Neuron (in vitro differentiated cells): ENCODE measurements around the gene DCD.

ENCODE experiments used
- H2AFZ ChIP-seq: one replicate; pipeline ENCODE4 v1.6.1; 2013; ENCODE audit warnings: low read depth, mild to moderate bottlenecking, inconsistent platforms, low read length, moderate library complexity
- H3K27me3 ChIP-seq: one replicate; pipeline ENCODE4 v1.6.1; 2013; ENCODE audit warnings: low read length; ENCODE audit not compliant: insufficient read depth
- H3K36me3 ChIP-seq: one replicate; pipeline ENCODE4 v1.6.1; 2013; ENCODE audit warnings: low read length; ENCODE audit not compliant: insufficient read depth
- H3K4me1 ChIP-seq: one replicate; pipeline ENCODE4 v1.6.1; 2013; ENCODE audit warnings: low read length; ENCODE audit not compliant: insufficient read depth
- H3K4me3 ChIP-seq: 2 replicates; pipeline ENCODE4 v1.5.1; 2013; ENCODE audit warnings: mild to moderate bottlenecking, low read length, moderate library complexity
- H3K9me3 ChIP-seq: one replicate; pipeline ENCODE4 v1.6.1; 2013; ENCODE audit warnings: low read length

The DCD gene

GRCh38 chr12:54612225-54612750 lies 35.9 kb downstream of the DCD start:
- H3K36me3 ChIP-seq, result no peaks in the 10 kb centered on the region
- H3K4me1 ChIP-seq, result no peaks in the 10 kb centered on the region
- H3K4me3 ChIP-seq, result no peak overlapping the region
- H3K9me3 ChIP-seq, result no peaks in the 10 kb centered on the region
- no peak overlapping the region for H2AFZ ChIP-seq
- H3K27me3 ChIP-seq, result no peaks in the 10 kb centered on the region

GRCh38 chr12:54611715-54612149 lies 36.4 kb downstream of the DCD start:
- no peaks in the 10 kb centered on the region for H3K27me3 ChIP-seq
- H3K4me3 ChIP-seq, result no peak overlapping the region
- H3K36me3 ChIP-seq, result no peaks in the 10 kb centered on the region
- no peaks in the 10 kb centered on the region for H3K4me1 ChIP-seq
- H2AFZ ChIP-seq, result no peak overlapping the region
- no peaks in the 10 kb centered on the region for H3K9me3 ChIP-seq

- Histone ChIP-seq H2AFZ (no peak overlapping the region), H3K27me3 (no peaks in the 10 kb centered on the region)
Observed at GRCh38 chr12:54608769-54609168, 39.4 kb downstream of the DCD start.

GRCh38 chr12:54608156-54608555 lies 40.0 kb downstream of the DCD start:
- Histone ChIP-seq H3K36me3 (no peaks in the 10 kb centered on the region), H3K27me3 (no peaks in the 10 kb centered on the region), H3K9me3 (no peaks in the 10 kb centered on the region), H2AFZ (no peak overlapping the region), H3K4me1 (no peaks in the 10 kb centered on the region), H3K4me3 (no peak overlapping the region)

More at GRCh38 chr12:54608769-54609168, 39.4 kb downstream of the DCD start:
- H3K4me1 ChIP-seq, result no peaks in the 10 kb centered on the region
- H3K9me3 ChIP-seq, result no peaks in the 10 kb centered on the region
- H3K36me3 ChIP-seq, result no peaks in the 10 kb centered on the region
- H3K4me3 ChIP-seq, result no peak overlapping the region

- Histone ChIP-seq H3K9me3 (no peaks in the 10 kb centered on the region), H3K27me3 (no peaks in the 10 kb centered on the region), H2AFZ (no peak overlapping the region), H3K4me3 (no peak overlapping the region), H3K4me1 (no peaks in the 10 kb centered on the region), H3K36me3 (no peaks in the 10 kb centered on the region)
Observed at GRCh38 chr12:54606556-54606955, 41.6 kb downstream of the DCD start.

GRCh38 chr12:54605138-54605970 lies 42.8 kb downstream of the DCD start:
- Histone ChIP-seq H3K27me3 (no peaks in the 10 kb centered on the region), H2AFZ (no peak overlapping the region), H3K9me3 (no peaks in the 10 kb centered on the region), H3K4me1 (no peaks in the 10 kb centered on the region), H3K4me3 (no peak overlapping the region), H3K36me3 (no peaks in the 10 kb centered on the region)

- H2AFZ ChIP-seq, result no peak overlapping the region
- H3K36me3 ChIP-seq, result no peaks in the 10 kb centered on the region
- no peak overlapping the region for H3K4me3 ChIP-seq
- H3K9me3 ChIP-seq, result no peaks in the 10 kb centered on the region
- H3K4me1 ChIP-seq, result no peaks in the 10 kb centered on the region
- no peaks in the 10 kb centered on the region for H3K27me3 ChIP-seq
Observed at GRCh38 chr12:54604436-54604835, 43.7 kb downstream of the DCD start.

- Histone ChIP-seq H2AFZ (no peak overlapping the region), H3K36me3 (no peaks in the 10 kb centered on the region), H3K9me3 (no peaks in the 10 kb centered on the region), H3K27me3 (no peaks in the 10 kb centered on the region), H3K4me3 (no peak overlapping the region), H3K4me1 (no peaks in the 10 kb centered on the region)
Observed at GRCh38 chr12:54603872-54604271, 44.3 kb downstream of the DCD start.

- Histone ChIP-seq H3K36me3 (no peaks in the 10 kb centered on the region), H3K4me1 (no peaks in the 10 kb centered on the region), H3K4me3 (no peak overlapping the region), H3K9me3 (no peaks in the 10 kb centered on the region), H2AFZ (no peak overlapping the region), H3K27me3 (no peaks in the 10 kb centered on the region)
Observed at GRCh38 chr12:54603173-54603814, 44.9 kb downstream of the DCD start.

GRCh38 chr12:54602661-54603060 lies 45.5 kb downstream of the DCD start:
- H3K36me3 ChIP-seq, result no peaks in the 10 kb centered on the region
- H3K4me1 ChIP-seq, result no peaks in the 10 kb centered on the region
- H3K27me3 ChIP-seq, result no peaks in the 10 kb centered on the region
- H3K4me3 ChIP-seq, result no peak overlapping the region
- H2AFZ ChIP-seq, result no peak overlapping the region
- H3K9me3 ChIP-seq, result no peaks in the 10 kb centered on the region

- Histone ChIP-seq H3K9me3 (no peaks in the 10 kb centered on the region), H3K36me3 (no peaks in the 10 kb centered on the region), H3K4me1 (no peaks in the 10 kb centered on the region), H2AFZ (no peak overlapping the region), H3K27me3 (no peaks in the 10 kb centered on the region), H3K4me3 (no peak overlapping the region)
Observed at GRCh38 chr12:54601841-54602240, 46.3 kb downstream of the DCD start.

- H3K36me3 ChIP-seq, result no peaks in the 10 kb centered on the region
- no peak overlapping the region for H3K4me3 ChIP-seq
- H2AFZ ChIP-seq, result no peak overlapping the region
- H3K9me3 ChIP-seq, result no peaks in the 10 kb centered on the region
- no peaks in the 10 kb centered on the region for H3K4me1 ChIP-seq
- no peaks in the 10 kb centered on the region for H3K27me3 ChIP-seq
Observed at GRCh38 chr12:54598970-54599369, 49.2 kb downstream of the DCD start.

GRCh38 chr12:54596526-54596946 lies 51.6 kb downstream of the DCD start:
- Histone ChIP-seq H3K4me3 (no peak overlapping the region), H3K9me3 (no peaks in the 10 kb centered on the region), H2AFZ (no peak overlapping the region), H3K4me1 (no peaks in the 10 kb centered on the region), H3K27me3 (no peaks in the 10 kb centered on the region), H3K36me3 (no peaks in the 10 kb centered on the region)
